ENCODE measurements around the gene KIF19.
"Not testable (repeated sequence)": the region's sequence is repeated elsewhere in the genome, so short reads cannot be mapped to it uniquely, and the experiment has no call there.

GRCh38 chr17:74405311-74405710 is 79.3 kb downstream of the KIF19 start:
- TF ChIP-seq CTCF, POLR2A, EP300 (IDR thresholded peaks at IDR 0.05): not testable (repeated sequence)
